ENCODE results near the gene PDS5A. TPM values are rescaled to one million over a fixed set of nuclear protein-coding genes. Genes with fewer than 3 reads are reported as not detected.
A peak's percentile ranks its signal among the peaks of the same experiment; 100 is the strongest.

The PDS5A gene
- total and polyA plus RNA-seq, 2 of the 13 experiments (the other 11 are each of a cell fraction or from before 2014, with no cell fraction given) = 31.8 to 57.0 TPM

DNA sequence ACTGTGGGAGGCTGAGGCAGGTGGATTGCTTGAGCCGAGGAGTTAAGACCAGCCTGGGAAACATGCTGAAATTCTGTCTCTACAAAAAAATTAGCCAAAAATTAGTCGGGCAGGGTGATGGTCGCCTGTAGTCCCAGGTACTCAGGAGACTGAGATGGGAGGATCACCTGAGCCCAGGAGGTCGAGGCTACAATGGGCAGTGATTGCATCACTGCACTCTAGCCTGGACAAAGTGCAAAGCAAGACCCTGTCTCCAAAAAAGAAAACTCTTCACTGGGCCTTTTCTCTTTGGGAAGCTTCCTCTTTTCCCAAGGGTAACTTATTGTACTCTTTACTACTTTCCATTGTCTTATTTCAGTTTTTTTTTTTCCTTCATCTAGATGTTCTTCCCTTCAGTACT, 190.9 kb downstream of the PDS5A start (continued):
- TF ChIP-seq HNF4A (CRISPR knock-in tag; IDR thresholded peaks at IDR 0.05) = peak; percentile 39; the same call in 1 of the 2 replicates
- TF ChIP-seq NFE2L2 (IDR thresholded peaks at IDR 0.05; ENCODE audit: low read length) = no peak
- no peak for TF ChIP-seq ZNF101 (CRISPR knock-in tag; IDR thresholded peaks at IDR 0.05; ENCODE audit: borderline replicate concordance, low read depth)
- TF ChIP-seq REL (CRISPR knock-in tag; conservative IDR thresholded peaks at IDR 0.05) = no peak
- TF ChIP-seq ZNF296 (CRISPR knock-in tag; conservative IDR thresholded peaks at IDR 0.05) = no peak
- TF ChIP-seq, protein P1, sequence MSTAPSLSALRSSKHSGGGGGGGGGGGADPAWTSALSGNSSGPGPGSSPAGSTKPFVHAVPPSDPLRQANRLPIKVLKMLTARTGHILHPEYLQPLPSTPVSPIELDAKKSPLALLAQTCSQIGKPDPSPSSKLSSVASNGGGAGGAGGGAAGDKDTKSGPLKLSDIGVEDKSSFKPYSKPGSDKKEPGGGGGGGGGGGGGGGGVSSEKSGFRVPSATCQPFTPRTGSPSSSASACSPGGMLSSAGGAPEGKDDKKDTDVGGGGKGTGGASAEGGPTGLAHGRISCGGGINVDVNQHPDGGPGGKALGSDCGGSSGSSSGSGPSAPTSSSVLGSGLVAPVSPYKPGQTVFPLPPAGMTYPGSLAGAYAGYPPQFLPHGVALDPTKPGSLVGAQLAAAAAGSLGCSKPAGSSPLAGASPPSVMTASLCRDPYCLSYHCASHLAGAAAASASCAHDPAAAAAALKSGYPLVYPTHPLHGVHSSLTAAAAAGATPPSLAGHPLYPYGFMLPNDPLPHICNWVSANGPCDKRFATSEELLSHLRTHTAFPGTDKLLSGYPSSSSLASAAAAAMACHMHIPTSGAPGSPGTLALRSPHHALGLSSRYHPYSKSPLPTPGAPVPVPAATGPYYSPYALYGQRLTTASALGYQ (CRISPR knock-in tag; IDR thresholded peaks at IDR 0.05) = no peak
- TF ChIP-seq CEBPB (IDR thresholded peaks at IDR 0.05; ENCODE audit: borderline replicate concordance, low read depth, low read length) = peak; percentile 78; the same call in 1 of the 2 replicates
- TF ChIP-seq, protein P2, sequence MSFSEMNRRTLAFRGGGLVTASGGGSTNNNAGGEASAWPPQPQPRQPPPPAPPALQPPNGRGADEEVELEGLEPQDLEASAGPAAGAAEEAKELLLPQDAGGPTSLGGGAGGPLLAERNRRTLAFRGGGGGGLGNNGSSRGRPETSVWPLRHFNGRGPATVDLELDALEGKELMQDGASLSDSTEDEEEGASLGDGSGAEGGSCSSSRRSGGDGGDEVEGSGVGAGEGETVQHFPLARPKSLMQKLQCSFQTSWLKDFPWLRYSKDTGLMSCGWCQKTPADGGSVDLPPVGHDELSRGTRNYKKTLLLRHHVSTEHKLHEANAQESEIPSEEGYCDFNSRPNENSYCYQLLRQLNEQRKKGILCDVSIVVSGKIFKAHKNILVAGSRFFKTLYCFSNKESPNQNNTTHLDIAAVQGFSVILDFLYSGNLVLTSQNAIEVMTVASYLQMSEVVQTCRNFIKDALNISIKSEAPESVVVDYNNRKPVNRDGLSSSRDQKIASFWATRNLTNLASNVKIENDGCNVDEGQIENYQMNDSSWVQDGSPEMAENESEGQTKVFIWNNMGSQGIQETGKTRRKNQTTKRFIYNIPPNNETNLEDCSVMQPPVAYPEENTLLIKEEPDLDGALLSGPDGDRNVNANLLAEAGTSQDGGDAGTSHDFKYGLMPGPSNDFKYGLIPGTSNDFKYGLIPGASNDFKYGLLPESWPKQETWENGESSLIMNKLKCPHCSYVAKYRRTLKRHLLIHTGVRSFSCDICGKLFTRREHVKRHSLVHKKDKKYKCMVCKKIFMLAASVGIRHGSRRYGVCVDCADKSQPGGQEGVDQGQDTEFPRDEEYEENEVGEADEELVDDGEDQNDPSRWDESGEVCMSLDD (CRISPR knock-in tag; IDR thresholded peaks at IDR 0.05; ENCODE audit: borderline replicate concordance) = no peak
- TF ChIP-seq NONO (IDR thresholded peaks at IDR 0.05) = no peak
- TF ChIP-seq NONO (CRISPR knock-in tag; conservative IDR thresholded peaks at IDR 0.05) = no peak
- TF ChIP-seq GFI1 (CRISPR knock-in tag; IDR thresholded peaks at IDR 0.05; ENCODE audit: borderline replicate concordance) = no peak
- no peak for TF ChIP-seq AHR (CRISPR knock-in tag; IDR thresholded peaks at IDR 0.05)
- TF ChIP-seq, protein P3, sequence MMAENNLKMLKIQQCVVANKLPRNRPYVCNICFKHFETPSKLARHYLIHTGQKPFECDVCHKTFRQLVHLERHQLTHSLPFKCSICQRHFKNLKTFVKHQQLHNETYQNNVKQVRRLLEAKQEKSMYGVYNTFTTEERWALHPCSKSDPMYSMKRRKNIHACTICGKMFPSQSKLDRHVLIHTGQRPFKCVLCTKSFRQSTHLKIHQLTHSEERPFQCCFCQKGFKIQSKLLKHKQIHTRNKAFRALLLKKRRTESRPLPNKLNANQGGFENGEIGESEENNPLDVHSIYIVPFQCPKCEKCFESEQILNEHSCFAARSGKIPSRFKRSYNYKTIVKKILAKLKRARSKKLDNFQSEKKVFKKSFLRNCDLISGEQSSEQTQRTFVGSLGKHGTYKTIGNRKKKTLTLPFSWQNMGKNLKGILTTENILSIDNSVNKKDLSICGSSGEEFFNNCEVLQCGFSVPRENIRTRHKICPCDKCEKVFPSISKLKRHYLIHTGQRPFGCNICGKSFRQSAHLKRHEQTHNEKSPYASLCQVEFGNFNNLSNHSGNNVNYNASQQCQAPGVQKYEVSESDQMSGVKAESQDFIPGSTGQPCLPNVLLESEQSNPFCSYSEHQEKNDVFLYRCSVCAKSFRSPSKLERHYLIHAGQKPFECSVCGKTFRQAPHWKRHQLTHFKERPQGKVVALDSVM (CRISPR knock-in tag; IDR thresholded peaks at IDR 0.05) = peak; percentile 96
- TF ChIP-seq, protein P4, sequence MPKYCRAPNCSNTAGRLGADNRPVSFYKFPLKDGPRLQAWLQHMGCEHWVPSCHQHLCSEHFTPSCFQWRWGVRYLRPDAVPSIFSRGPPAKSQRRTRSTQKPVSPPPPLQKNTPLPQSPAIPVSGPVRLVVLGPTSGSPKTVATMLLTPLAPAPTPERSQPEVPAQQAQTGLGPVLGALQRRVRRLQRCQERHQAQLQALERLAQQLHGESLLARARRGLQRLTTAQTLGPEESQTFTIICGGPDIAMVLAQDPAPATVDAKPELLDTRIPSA (CRISPR knock-in tag; IDR thresholded peaks at IDR 0.05; ENCODE audit: borderline replicate concordance) = no peak
- TF ChIP-seq, protein P5, sequence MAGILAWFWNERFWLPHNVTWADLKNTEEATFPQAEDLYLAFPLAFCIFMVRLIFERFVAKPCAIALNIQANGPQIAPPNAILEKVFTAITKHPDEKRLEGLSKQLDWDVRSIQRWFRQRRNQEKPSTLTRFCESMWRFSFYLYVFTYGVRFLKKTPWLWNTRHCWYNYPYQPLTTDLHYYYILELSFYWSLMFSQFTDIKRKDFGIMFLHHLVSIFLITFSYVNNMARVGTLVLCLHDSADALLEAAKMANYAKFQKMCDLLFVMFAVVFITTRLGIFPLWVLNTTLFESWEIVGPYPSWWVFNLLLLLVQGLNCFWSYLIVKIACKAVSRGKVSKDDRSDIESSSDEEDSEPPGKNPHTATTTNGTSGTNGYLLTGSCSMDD (CRISPR knock-in tag; IDR thresholded peaks at IDR 0.05) = no peak
- TF ChIP-seq, protein P6, sequence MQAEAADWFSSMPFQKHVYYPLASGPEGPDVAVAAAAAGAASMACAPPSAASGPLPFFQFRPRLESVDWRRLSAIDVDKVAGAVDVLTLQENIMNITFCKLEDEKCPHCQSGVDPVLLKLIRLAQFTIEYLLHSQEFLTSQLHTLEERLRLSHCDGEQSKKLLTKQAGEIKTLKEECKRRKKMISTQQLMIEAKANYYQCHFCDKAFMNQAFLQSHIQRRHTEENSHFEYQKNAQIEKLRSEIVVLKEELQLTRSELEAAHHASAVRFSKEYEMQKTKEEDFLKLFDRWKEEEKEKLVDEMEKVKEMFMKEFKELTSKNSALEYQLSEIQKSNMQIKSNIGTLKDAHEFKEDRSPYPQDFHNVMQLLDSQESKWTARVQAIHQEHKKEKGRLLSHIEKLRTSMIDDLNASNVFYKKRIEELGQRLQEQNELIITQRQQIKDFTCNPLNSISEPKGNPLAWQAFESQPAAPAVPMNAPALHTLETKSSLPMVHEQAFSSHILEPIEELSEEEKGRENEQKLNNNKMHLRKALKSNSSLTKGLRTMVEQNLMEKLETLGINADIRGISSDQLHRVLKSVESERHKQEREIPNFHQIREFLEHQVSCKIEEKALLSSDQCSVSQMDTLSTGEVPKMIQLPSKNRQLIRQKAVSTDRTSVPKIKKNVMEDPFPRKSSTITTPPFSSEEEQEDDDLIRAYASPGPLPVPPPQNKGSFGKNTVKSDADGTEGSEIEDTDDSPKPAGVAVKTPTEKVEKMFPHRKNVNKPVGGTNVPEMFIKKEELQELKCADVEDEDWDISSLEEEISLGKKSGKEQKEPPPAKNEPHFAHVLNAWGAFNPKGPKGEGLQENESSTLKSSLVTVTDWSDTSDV (CRISPR knock-in tag; IDR thresholded peaks at IDR 0.05) = no peak
- no peak for TF ChIP-seq NCOA5 (CRISPR knock-in tag; IDR thresholded peaks at IDR 0.05)
- no peak for TF ChIP-seq YY1 (IDR thresholded peaks at IDR 0.05; ENCODE audit: insufficient read depth, insufficient replicate concordance, low read depth, low read length)

All from HepG2 (cell line).